HG02973 (cell line): ENCODE measurements around the gene SLC25A44.

Source experiments
- ATAC-seq: cut with Tn5 transposase; IDR thresholded peaks from one replicate; pipeline ENCODE4 v1.9.1; 2021; ENCODE audit warnings: moderate library complexity; ENCODE audit not compliant: unreplicated experiment

SLC25A44 gene

DNA sequence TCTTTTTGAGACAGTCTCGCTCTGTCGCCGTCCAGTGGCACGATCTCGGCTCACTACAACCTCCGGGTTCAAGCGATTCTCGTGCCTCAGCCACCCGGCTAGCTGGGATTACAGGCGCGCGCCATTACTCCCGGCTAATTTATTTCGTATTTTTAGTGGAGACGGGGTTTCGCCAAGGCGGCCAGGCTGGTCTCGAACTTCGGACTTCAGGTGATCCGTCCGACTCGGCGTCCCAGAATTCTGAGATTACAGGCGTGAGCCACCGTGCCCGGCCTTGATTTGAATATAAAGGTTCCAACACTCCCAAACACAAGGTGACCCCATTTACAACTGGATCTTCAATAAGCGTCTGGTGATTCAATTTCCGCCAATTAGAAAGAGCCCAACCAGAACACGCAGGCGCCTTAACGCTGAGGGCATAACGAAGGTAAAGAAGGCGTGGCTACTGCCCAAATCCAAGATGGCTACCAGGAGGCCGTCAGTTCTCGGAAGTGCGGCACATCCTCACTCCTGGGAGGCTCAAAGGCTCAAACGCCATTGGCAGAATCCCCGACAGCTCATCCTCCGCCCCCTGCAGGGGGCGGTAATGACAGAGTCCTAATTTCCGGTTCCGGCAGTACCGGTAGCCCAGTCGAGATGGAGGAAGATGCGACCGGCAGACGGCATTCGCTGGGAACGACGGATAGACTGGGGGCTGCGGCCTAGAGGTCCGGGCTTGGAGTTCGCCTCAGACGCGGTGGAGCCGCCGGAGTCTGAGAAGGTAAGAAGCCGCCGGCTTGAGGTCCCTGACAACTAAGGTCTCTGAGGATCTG lies at the start of gene SLC25A44:
TSS of gene SLC25A44 (plus strand) at position 617 of the 812 bp plus-strand sequence. CDS start 5,744 bp downstream, outside the sequence.
- peak; percentile 91 for ATAC-seq

DNA sequence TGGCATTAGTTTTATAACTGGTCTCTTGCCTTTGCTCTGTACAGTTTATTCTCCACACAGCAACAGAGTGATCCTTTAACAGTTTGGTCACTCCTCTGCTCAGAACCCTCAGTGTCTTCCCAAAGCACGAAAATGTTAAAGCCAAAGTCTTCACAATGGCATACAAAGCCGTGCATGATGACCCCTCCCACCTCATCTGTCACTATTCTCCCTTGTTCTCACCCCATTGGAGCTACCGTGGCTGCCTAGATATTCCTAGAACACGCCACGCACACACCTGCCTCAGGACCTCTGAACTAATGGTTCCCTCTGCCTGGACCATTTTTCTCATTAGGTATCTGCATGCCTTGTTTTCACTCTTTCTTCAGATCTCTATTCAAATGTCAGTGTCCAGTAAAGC lies 49.2 kb upstream of the SLC25A44 start:
- ATAC-seq = no peak

DNA sequence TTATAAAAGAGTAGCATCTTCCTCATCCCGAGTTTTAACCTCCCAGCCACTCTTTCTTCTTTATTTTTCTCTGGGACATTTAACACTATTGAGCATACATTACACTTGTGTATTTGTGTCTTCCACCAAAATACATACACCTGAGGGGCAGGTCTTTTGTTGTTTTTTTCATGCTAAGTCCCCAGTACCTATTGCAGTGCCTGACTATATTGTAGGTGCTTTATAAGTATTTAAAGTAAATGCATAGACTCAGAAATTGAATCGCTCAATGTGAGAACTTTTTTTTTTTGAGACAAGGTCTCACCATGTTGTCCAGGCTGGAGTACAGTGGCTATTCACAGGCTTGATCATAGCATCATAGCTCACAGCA lies 48.3 kb upstream of the SLC25A44 start:
- no peak for ATAC-seq

DNA sequence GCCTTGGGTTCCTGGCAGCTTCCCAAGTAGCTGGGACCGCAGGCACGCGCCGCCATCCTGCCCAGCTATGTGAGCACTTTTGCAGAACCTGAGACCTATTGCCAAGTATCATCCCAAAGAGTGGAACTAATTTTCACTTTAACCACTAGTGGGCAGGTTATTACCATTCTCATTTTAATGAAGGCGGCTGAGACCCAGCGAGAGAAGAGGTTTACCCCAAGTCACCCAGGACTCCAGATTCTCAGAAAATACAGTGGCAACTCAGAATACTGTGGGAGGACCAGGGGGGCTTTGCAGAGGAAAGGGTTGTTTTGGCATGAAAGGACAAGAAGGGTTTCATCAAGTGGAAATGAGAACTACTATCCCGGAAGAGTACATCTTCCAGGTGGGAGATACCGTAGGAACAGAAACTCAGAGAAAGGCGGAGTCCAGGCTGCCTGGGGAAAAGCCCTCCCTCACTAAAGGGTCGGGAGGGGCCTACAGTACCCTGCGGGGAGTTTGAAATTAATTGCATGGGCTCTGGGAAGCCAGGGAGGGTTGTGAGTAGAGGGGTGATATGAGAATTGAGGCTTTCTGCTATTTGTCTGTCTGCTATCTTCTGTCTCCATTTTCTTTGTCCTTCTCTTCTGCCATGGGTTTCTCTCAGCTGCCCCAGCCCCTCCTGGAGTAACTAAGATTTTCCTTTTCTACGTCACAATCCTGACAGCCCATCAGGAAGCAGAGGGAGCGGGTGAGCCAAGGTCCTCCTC lies 47.7 kb upstream of the SLC25A44 start:
- ATAC-seq = no peak

- no peak for ATAC-seq
These were observed 47.0 kb upstream of the SLC25A44 start for GRCh38 chr1:156146769-156147405.

- no peak for ATAC-seq
These were observed 45.7 kb upstream of the SLC25A44 start for GRCh38 chr1:156148216-156148615.

GRCh38 chr1:156149374-156150332 lies 44.3 kb upstream of the SLC25A44 start:
- ATAC-seq = peak; percentile 42

- no peak for ATAC-seq
These were observed 43.4 kb upstream of the SLC25A44 start for GRCh38 chr1:156150333-156151011.

DNA sequence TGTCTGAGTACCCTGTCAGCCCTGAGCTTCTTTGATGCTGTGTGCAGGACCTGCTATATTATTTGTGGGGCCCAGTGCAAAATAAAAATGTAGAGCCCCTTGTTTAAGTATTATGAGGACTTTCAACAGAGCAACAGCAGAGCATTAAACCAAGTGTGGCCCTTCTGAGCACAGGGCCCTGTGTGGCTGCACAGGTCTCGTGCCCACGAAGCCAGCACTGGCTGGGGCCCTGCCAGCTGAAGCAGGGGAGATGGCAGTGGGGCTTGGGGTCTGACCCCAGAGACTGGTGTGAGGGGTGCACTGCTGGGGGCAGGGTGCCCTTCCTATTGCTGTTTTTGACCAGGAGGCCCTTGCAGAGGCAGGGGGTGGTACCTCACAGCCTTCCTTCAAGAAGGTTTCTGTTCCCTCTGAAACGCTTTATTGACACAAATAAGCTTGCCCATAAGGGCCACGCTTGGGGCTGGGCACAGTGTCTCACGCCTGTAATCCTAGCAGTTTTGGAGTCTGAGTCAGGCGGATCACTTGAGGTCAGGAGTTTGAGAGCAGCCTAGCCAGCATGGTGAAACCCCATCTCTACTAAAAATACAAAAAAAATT lies 42.7 kb upstream of the SLC25A44 start:
- no peak for ATAC-seq

DNA sequence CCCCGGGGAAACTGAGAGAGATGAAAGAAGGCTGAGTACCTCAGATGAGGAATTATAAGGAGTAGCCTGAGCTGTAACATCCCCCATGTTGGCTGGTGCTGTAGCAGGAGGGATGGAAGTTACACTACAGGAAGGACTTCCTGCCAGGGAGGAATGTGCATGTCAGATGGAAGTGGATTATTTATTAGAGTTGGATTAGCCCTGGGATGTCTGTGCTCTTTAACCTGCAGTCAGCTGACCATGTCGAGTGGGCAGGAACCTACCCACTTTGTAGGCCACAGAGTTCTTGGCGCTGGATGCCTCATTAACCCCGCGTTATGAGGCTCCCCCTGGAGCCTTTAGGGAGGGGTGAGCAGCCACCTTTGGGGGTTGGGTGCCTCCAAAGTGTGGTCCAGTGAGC lies 41.3 kb upstream of the SLC25A44 start:
- no peak for ATAC-seq

GRCh38 chr1:156153362-156153761 lies 40.5 kb upstream of the SLC25A44 start, which contains the start of gene SEMA4A:
SEMA4A (plus strand) TSS chr1:156153585; CDS start chr1:156154579, 994 bp downstream.
- ATAC-seq = no peak

DNA sequence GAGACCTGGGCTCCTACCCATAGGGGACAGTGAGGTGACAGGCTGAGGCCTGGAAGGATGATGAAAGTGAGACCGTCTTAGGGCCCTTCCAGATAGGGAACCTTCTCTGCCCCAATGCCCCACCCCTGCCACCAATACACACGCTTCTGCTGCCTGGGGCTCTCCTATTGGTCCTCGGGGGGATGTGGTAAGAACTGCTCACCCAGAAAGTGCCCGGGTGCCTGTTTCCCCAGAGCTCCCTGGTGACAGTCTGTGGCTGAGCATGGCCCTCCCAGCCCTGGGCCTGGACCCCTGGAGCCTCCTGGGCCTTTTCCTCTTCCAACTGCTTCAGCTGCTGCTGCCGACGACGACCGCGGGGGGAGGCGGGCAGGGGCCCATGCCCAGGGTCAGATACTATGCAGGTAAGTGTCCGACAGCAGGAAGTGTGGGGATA lies 39.6 kb upstream of the SLC25A44 start:
- peak; percentile 30 for ATAC-seq

DNA sequence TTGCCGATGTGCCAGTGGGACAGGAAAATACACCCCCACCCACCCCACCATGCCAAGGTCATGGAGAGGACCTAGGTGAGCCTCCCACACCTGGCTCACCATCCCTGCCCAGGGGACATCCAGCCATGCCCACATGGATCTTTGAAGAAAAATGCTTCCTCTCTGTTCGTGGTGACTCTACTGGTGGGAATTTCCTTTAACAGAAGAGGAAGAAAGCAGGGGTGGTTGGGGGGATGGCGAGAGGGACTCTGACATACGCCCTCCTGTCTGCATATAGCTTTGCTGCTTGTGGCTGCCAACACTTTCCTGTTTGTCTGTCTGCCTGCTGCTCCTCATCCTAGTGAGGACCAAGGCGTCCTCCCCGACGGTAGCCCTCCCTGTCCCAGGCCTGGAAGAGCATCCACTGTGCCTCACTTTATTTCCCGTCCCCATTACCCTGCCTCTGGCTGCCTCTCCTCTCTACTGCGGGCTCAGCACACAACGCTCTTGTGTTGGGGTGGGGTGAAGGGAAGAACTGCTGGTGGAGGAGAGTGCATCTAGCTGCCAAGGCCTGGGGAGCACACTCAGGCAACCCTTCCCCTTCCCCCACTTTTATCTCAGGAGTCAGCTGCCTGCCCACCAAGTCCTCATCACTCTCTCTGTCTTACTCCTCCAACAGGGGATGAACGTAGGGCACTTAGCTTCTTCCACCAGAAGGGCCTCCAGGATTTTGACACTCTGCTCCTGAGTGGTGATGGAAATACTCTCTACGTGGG lies 38.0 kb upstream of the SLC25A44 start:
- ATAC-seq = no peak

DNA sequence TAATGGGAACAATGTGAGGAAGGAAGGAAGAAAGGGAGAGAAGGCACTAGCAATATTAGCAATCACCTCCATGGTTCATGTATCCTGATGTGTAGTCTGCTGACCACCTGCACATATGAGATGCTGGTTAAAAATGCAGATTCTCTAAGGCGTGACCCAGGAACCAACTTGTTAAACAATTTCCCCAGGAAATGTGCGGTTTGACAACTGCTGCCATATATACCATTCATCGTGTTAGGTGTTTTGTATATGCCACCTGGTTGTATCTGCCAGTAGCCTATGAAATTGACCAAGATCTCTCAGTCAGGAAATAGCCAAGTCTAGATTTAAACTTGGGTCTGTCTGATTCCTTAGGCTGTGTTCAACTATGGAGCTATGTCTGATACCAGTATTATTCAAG lies 36.4 kb upstream of the SLC25A44 start:
- no peak for ATAC-seq

- ATAC-seq = no peak
These were observed 35.9 kb upstream of the SLC25A44 start for GRCh38 chr1:156157966-156158365.

DNA sequence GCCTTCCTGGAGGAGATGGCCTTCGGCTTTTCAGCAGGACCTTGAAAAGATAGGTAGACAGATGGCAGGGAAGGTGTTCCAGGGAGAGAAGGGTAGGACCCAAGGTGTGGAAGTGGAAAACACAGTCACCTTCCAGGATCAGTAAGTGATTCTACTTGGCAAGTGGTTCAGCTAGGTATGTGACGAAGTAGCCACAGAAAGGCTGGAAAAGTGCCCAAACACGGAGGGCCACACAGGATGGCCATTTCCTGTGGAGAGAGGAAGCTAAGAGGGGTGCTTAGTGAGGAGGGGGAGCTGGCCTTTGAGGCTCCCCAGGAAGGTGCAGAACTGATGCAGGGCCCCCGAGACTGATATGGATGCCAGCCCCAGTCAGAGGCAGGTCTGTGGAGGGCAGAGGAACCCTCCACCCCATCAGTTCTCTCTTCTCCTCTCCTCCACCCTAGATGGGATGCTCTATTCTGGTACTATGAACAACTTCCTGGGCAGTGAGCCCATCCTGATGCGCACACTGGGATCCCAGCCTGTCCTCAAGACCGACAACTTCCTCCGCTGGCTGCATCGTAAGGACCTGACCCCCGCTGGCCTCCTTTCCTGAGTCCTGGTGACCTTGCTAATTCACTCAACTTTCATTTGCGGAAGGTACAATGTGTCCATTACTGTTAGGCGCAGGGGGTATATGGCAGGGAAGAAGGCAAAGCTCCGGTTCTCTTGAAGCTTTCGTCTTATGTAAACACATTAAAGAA lies 33.7 kb upstream of the SLC25A44 start:
- ATAC-seq = no peak

- ATAC-seq = no peak
These were observed 33.1 kb upstream of the SLC25A44 start for GRCh38 chr1:156160743-156161171.

DNA sequence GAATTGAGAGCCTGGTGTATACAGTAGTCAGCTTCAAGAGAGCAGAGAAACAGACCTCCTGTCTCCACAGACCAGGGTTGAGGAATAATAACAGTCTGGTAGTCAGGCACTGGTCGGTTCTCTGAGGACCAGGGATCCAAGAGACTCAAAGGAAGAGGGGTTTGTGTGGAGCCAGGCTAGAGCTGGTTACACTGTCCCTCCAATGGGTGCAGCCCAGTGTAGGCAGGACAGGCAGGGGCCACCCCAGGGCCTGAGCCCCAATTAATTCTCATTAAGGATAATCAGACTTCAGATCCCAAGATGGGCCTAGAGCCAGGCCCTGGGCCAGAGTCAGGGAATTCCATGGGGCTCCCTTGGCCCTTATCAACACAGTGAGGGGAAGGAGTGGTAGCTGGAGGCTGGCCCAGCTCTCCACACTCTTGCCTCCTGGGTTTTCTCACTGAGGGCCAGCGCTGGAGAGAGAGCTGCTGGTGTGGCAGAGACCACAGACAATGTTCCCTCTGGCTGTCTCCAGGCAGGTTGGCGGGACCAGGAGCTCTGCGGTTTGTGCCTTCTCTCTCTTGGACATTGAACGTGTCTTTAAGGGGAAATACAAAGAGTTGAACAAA lies 31.4 kb upstream of the SLC25A44 start:
- no peak for ATAC-seq
